GM23248 (cell line): ENCODE results near the gene PDK4.

Experiments used
- EZH2 ChIP-seq: fragments of 200-600 bp; sonication (generic); IDR thresholded peaks from 2 replicates; pipeline ENCODE4 v1.6.1; 2018; ENCODE audit warnings: antibody characterized with exemption, mild to moderate bottlenecking; ENCODE audit not compliant: insufficient read depth, poor library complexity, severe bottlenecking
- EZH2phosphoT487 ChIP-seq: fragments of 200-600 bp; sonication (generic); IDR thresholded peaks from 2 replicates; pipeline ENCODE4 v1.6.1; 2018; ENCODE audit warnings: antibody characterized with exemption, moderate library complexity, mild to moderate bottlenecking, low read depth; ENCODE audit not compliant: insufficient read depth

GRCh38 chr7:95539426-95539825 lies 56.9 kb downstream of the PDK4 start:
- no peak for TF ChIP-seq EZH2phosphoT487
- TF ChIP-seq EZH2, result no peak
